ENCODE data around the gene MRPL23. TPM values are rescaled to one million over a fixed set of nuclear protein-coding genes. Genes with fewer than 3 reads are reported as not detected.
"Not testable (repeated sequence)": the region's sequence is repeated elsewhere in the genome, so short reads cannot be mapped to it uniquely, and the experiment has no call there.

Gene MRPL23
- total and polyA plus RNA-seq, 9 of the 15 experiments (the other 6 are each of a cell fraction or from before 2014, with no cell fraction given) = 0.44 to 109 (median 37.4) TPM

- intact Hi-C loops (cut with micrococcal nuclease); DNase-seq (ENCODE audit: extremely low read depth in 1 of 4, low spot score in 3 of 4); H3K9me3 ChIP-seq (replicated peaks; ENCODE audit: control insufficient read depth, insufficient read depth, low read depth, low read length); H3K27ac ChIP-seq (ENCODE audit: extremely low read depth, low read depth, low read length); POLR2A ChIA-PET; H3K9me1 ChIP-seq (ENCODE audit: control insufficient read depth, insufficient read depth, low read length); H3K4me3 ChIP-seq; CTCF ChIA-PET (ENCODE audit: low intra/inter-chr PET ratio); H4K20me1 ChIP-seq (replicated peaks; ENCODE audit: control insufficient read depth, insufficient read depth, low read length); ATAC-seq; H3K4me2 ChIP-seq (ENCODE audit: insufficient read depth, low read length); H3K9ac ChIP-seq (ENCODE audit: insufficient read depth in 1 of 2, low read depth in 2 of 2, low read length in 2 of 2); H3K79me2 ChIP-seq (ENCODE audit: control insufficient read depth, insufficient read depth, low read length); H2AFZ ChIP-seq (ENCODE audit: low read depth, low read length); H3K36me3 ChIP-seq (ENCODE audit: control insufficient read depth, insufficient read depth, low read length); BruUV-seq (replicated peaks): not testable (repeated sequence)
- TF ChIP-seq CHD4 (IDR thresholded peaks at IDR 0.05; ENCODE audit: insufficient read depth, insufficient replicate concordance, low read depth, low read length, poor library complexity, severe bottlenecking) = peak; percentile 54
- 44% methylated on average over 1 of the region's 1 CpG for WGBS (ENCODE audit: insufficient coverage, low coverage, missing lambda C conversion rate)
- FAIRE-seq = peak; percentile 84
- in situ Hi-C loops (cut with MboI) = loop anchor here (5.0 kb wide), 1 partner anchor 42 kb away; no protein-coding TSS in a partner anchor
- Histone ChIP-seq H3K27me3 (ENCODE audit: control insufficient read depth in 2 of 2, insufficient read depth in 2 of 2, low read length in 2 of 2) (peaks cover 12 to 42% of the 10 kb centered on the region in 2 experiments; a peak in 4 of 5 replicates), H3K4me1 (replicated peaks in 1 of 2; ENCODE audit: control insufficient read depth in 2 of 2, insufficient read depth in 2 of 2, low read length in 2 of 2) (peaks cover 0 to 54% of the 10 kb centered on the region in 2 experiments; a peak in 3 of 5 replicates)
Measured at GRCh38 chr11:1939788-1940187, 7.3 kb upstream of the MRPL23 start.

- TF ChIP-seq CBFB (CRISPR knock-in tag; IDR thresholded peaks at IDR 0.05) (peak; percentile 37; the same call in 1 of the 2 replicates), JUN (IDR thresholded peaks at IDR 0.05; ENCODE audit: borderline replicate concordance, low read depth, low read length) (no peak), JUN (CRISPR knock-in tag; IDR thresholded peaks at IDR 0.05; ENCODE audit: borderline replicate concordance) (no peak), NR2F6 (CRISPR knock-in tag; IDR thresholded peaks at IDR 0.05) (no peak), ZNF24 (IDR thresholded peaks at IDR 0.05) (peak; percentile 80)
- FAIRE-seq = no peak
- no peaks in the 10 kb centered on the region for H3K9me3 ChIP-seq (replicated peaks; ENCODE audit: control insufficient read depth, insufficient read depth, low read depth, low read length)
- H2AFZ ChIP-seq (ENCODE audit: low read depth, low read length) = no peak overlapping the region
- intact Hi-C loops (cut with micrococcal nuclease) (no loop called here), in situ Hi-C loops (cut with MboI) (loop anchor here (5.0 kb wide), 1 partner anchor 45 kb away; no protein-coding TSS in a partner anchor)
- WGBS (ENCODE audit: insufficient coverage, low coverage, missing lambda C conversion rate) = 41% methylated on average over 8 of the region's 10 CpGs
- H4K20me1 ChIP-seq (replicated peaks; ENCODE audit: control insufficient read depth, insufficient read depth, low read length) = no peaks in the 10 kb centered on the region
- no TSS peak for BruUV-seq (replicated peaks)
- no peak for DNase-seq (ENCODE audit: extremely low read depth in 1 of 4, low spot score in 3 of 4)
- no peak overlapping the region for H3K4me3 ChIP-seq
- no peak overlapping the region for H3K4me2 ChIP-seq (ENCODE audit: insufficient read depth, low read length)
- CTCF ChIA-PET (ENCODE audit: low intra/inter-chr PET ratio) = no interaction called here
- peaks cover 0 to 13% of the 10 kb centered on the region in 2 experiments; a peak in 3 of 5 replicates for H3K27me3 ChIP-seq (ENCODE audit: control insufficient read depth in 2 of 2, insufficient read depth in 2 of 2, low read length in 2 of 2)
- H3K36me3 ChIP-seq (ENCODE audit: control insufficient read depth, insufficient read depth, low read length) = no peaks in the 10 kb centered on the region
- H3K9me1 ChIP-seq (ENCODE audit: control insufficient read depth, insufficient read depth, low read length) = no peaks in the 10 kb centered on the region
- POLR2A ChIA-PET = interaction anchor here (1.0 to 1.2 kb wide), 2 partner anchors 41 to 60 kb away, joined by 3 to 5 read pairs; no protein-coding TSS in a partner anchor
- no peak for ATAC-seq
- no peak overlapping the region for H3K27ac ChIP-seq (ENCODE audit: extremely low read depth, low read depth, low read length)
- H3K4me1 ChIP-seq (replicated peaks in 1 of 2; ENCODE audit: control insufficient read depth in 2 of 2, insufficient read depth in 2 of 2, low read length in 2 of 2) = peaks cover 0 to 31% of the 10 kb centered on the region in 2 experiments; a peak in 3 of 5 replicates
- H3K9ac ChIP-seq (ENCODE audit: insufficient read depth in 1 of 2, low read depth in 2 of 2, low read length in 2 of 2) = peak overlapping the region in 1 of 2 experiments; percentile 68; a peak in 1 of 4 replicates
- H3K79me2 ChIP-seq (ENCODE audit: control insufficient read depth, insufficient read depth, low read length) = no peaks in the 10 kb centered on the region
Measured at GRCh38 chr11:1942558-1943260, 4.4 kb upstream of the MRPL23 start.

Measured in K562 (cell line).